Effector memory CD8-positive, alpha-beta T cell (primary cell): ENCODE data around the gene BRF1.
A peak's percentile ranks its signal among the peaks of the same experiment; 100 is the strongest.
"Not testable (repeated sequence)": the region's sequence is repeated elsewhere in the genome, so short reads cannot be mapped to it uniquely, and the experiment has no call there.

ENCODE experiments used
- ATAC-seq: fragments of 150-1000 bp; cut with Tn5 transposase; replicated peaks from 2 replicates; pipeline ENCODE4 v1.10.0; 2021; ENCODE audit warnings: mild to moderate bottlenecking, moderate library complexity
- DNase-seq, 3 experiments: peaks; one replicate each; pipeline ENCODE4 v3.0.0; 2021
- H3K27ac Mint-ChIP-seq, 2 donors: one replicate each; pipeline ENCODE4 v1.8.0; 2022; ENCODE audit warnings: mild to moderate bottlenecking in 2 of 2, mixed read lengths in 2 of 2, moderate library complexity in 2 of 2
- H3K27me3 Mint-ChIP-seq, 2 donors: one replicate each; pipeline ENCODE4 v1.8.0; 2022; ENCODE audit warnings: mixed read lengths in 2 of 2
- H3K36me3 Mint-ChIP-seq: one replicate; pipeline ENCODE4 v1.8.0; 2022; ENCODE audit warnings: mild to moderate bottlenecking, moderate library complexity, mixed read lengths; ENCODE audit not compliant: insufficient read depth
- H3K4me1 Mint-ChIP-seq, 2 donors: one replicate each; pipeline ENCODE4 v1.8.0; 2022; ENCODE audit warnings: low read depth in 2 of 2, mixed read lengths in 2 of 2
- H3K4me3 Mint-ChIP-seq, 2 donors: one replicate each; pipeline ENCODE4 v1.8.0; 2022; ENCODE audit warnings: mild to moderate bottlenecking in 2 of 2, mixed read lengths in 2 of 2, moderate library complexity in 2 of 2
- H3K9me3 Mint-ChIP-seq, 2 donors: one replicate each; pipeline ENCODE4 v1.8.0; 2022; ENCODE audit warnings: mixed read lengths in 2 of 2

BRF1 gene

DNA sequence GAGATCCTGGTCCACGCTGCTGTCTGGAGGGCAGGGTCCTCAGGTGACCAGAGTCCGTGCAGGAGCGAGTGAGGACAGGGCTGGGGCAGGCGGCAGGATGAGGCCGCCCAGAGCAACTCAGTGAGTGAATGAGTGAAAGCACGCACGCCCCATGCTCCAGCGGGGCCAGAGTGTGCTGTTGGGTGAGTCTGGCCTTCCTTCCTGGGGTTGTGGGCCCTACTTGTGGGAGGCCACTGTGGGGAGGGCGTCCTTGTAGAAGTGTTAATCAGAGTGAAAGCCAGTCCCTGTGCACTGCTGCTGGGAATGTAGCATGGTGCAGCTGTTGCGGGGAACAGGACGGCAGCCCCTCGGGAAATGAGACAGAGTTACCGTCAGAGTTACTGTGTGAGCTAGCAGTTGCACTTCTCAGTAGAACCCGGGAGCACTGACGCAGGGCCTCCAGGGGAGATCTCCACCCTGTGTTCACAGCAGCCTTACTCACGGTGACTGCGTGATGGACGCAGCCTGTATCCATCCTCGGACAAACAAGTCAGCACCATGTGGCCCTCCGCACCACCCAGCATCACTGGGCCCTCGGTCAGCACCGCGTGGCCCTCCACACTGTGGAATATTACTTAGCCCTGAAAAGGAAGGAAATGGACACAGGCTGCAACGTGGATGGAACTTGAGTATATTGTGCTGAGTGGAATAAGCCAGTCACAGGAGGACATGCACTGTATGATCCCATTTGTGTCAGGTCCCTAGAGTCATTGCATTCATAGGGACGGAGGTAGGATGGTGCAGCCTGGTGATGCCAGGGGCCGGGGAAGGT, 35.9 kb upstream of the BRF1 start:
- ATAC-seq (no peak), DNase-seq (no peak)
- Mint-ChIP-seq H3K27me3 (no peaks in the 10 kb centered on the region), H3K4me3 (no peak overlapping the region), H3K36me3 (peaks cover 12% of the 10 kb centered on the region), H3K4me1 (peaks cover 12% of the 10 kb centered on the region in 2 donors), H3K9me3 (no peaks in the 10 kb centered on the region), H3K27ac (no peak overlapping the region)

DNA sequence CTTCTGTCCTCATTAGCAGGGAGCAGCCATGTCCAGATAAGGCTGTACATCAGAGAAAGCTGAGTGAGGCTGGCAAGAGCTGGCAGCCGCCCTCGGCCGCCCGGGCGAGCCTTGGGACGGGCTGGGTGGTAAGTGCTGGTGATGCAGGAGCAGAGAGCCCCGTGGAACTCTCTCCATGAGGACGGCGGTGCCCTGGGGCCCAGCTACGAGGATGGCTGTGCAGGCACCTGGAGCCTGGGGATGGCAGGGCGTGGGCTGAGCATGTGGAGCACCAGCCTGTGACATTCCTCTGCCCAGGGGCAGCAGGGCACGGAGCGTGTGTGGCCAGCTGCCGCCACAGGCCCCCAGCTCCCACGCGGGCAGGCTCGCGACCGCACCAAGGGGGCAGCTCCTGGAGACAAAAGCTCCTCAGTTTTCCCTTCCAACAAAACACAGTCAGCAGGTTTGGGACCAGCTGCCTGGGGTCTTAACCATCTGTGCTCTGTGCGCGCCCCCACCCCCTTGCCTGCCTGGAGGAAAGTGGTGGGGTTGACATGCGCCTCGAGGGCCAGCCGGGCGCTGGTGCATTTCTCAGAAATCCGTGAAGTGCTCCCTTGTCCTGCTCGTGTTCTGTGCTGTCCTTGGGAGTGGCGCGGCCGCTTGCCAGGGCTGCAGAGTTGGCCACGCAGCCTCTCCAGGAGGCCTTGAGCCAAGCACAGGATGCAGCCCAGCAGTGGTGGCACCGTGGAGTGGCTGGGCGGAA, 35.1 kb upstream of the BRF1 start:
- DNase-seq: no peak
- H3K9me3 Mint-ChIP-seq: no peaks in the 10 kb centered on the region
- no peak for ATAC-seq

DNA sequence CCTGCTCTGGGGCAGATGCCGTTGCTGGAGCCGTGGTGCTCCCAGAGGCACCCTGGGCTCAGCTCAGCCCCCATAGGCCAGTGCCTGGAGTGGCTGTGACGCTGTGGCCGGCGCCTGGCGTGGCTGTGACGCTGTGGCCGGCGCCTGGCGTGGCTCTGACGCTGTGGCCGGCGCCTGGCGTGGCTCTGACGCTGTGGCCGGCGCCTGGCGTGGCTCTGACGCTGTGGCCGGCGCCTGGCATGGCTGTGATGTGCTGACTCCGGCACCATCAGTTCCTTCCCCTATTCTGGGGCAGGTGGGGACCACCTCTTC, 34.4 kb upstream of the BRF1 start:
- not testable (repeated sequence) for ATAC-seq, H3K27ac Mint-ChIP-seq, H3K9me3 Mint-ChIP-seq, H3K27me3 Mint-ChIP-seq, H3K4me3 Mint-ChIP-seq, DNase-seq
- peaks cover 12% of the 10 kb centered on the region for H3K36me3 Mint-ChIP-seq
- H3K4me1 Mint-ChIP-seq: peaks cover 20 to 25% of the 10 kb centered on the region in 2 donors

More for the DNA sequence above, 35.1 kb upstream of the BRF1 start:
- Mint-ChIP-seq H3K27me3 (no peaks in the 10 kb centered on the region), H3K4me3 (no peak overlapping the region), H3K36me3 (peaks cover 12% of the 10 kb centered on the region), H3K27ac (no peak overlapping the region), H3K4me1 (peaks cover 17 to 18% of the 10 kb centered on the region in 2 donors)

DNA sequence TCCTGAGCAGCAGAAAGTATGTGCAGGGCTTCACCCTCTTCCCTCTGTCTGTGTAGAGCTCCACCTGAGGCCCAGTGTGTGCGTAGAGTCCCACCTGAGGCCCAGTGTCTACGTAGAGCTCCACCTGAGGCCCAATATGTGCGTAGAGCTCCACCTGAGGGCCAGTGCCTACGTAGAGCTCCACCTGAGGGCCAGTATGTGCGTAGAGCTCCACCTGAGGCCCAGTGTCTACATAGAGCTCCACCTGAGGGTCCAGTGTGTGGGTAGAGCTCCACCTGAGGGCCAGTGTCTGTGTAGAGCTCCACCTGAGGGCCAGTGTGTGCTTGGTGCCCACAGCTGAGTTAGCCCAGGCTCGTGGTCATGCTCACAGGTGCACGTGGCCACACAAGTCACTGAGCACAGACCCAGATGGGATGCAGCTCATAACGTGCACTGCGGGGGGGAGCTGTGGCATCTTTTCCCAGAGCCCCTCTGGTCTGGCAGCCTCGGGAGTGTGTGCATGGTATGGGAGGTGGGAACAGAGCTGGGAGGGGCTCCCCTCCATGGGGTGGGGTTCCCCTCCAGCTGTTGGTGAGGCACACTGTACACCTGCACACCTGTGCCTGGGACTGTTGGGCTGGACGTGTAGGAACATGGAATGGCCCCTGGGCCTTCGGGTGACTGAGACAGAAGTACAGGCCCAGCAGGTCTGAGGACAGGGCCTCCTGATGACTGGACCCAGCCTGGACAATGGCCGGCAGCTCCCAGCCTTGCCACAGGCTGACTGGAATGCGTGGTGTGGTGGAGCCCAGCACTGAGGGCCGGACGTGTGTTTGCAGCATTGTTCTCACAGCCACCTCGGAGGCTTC, 33.8 kb upstream of the BRF1 start:
- Mint-ChIP-seq H3K27me3 (no peaks in the 10 kb centered on the region), H3K27ac (no peak overlapping the region), H3K4me1 (peaks cover 24 to 26% of the 10 kb centered on the region in 2 donors), H3K9me3 (no peaks in the 10 kb centered on the region), H3K36me3 (peaks cover 12% of the 10 kb centered on the region), H3K4me3 (no peak overlapping the region)
- no peak for DNase-seq
- no peak for ATAC-seq

DNA sequence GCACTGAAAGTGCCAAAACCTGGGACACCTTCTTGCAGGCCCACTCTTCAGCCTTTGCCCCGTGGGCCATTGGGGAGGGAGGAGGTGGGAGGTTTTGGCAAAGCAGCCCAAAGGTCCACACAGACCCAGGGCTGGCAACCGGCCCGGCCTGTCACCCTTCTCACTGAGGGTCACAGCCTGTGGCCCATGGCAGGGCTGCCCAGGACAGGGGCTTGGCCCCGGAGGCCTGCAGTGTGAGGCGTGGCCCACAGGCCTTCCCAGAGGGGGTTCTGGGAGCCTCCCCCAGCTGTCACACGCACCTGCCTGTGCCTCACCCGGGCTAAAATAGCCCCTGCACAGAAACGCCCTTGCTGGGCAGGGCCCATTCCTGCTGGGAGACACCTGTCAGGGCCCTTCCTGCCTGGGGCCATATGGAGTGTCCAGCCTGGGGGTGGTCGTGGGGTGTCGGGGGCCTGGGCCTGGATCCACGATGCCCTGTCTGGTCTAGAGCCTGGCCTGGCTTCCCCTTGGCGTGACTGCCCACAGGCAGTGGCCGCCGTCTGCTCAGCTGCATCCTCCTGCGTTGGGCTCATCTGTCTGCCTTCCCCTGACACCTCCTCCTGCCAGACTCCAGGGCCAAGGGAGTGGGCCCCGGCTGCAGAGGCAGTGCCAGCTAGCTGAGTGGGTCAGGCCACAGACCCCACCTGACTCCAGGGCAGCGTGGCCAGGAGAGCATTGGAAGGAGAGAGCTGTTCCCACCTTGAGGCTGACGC, 33.0 kb upstream of the BRF1 start:
- peaks cover 30% of the 10 kb centered on the region in 2 donors for H3K4me1 Mint-ChIP-seq
- H3K4me3 Mint-ChIP-seq: no peak overlapping the region
- peaks cover 16% of the 10 kb centered on the region for H3K36me3 Mint-ChIP-seq
- ATAC-seq (no peak), DNase-seq (no peak)
- H3K27ac Mint-ChIP-seq: no peak overlapping the region
- no peaks in the 10 kb centered on the region for H3K27me3 Mint-ChIP-seq
- H3K9me3 Mint-ChIP-seq: no peaks in the 10 kb centered on the region

DNA sequence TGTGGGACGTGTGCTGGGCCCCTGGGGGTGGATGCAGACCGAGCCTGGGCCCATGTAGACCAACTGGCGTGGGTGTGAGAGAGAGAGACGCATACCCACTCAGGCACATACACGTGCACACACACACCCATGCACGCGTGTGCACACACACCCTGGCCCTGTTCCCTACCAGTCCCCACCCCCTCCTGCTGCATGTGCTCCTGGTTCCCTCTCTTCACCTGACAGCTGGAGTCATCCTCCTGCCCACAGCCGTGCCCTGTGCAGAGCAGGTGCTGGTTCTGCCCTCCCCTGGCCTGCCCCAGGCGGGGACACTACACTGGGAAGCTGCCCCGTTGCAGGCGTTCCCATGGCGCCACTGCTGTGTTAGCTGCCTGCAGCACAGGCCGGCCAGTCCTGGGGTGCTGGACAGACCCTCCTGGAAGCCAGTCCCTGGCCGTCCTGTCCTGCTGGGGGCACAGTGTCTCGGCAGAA, 32.3 kb upstream of the BRF1 start:
- no peak overlapping the region for H3K4me3 Mint-ChIP-seq
- H3K27me3 Mint-ChIP-seq: no peaks in the 10 kb centered on the region
- DNase-seq (no peak), ATAC-seq (no peak)
- H3K4me1 Mint-ChIP-seq: peaks cover 29 to 32% of the 10 kb centered on the region in 2 donors
- peak overlapping the region in 1 of 2 donors; percentile 78 for H3K27ac Mint-ChIP-seq
- H3K9me3 Mint-ChIP-seq: no peaks in the 10 kb centered on the region
- H3K36me3 Mint-ChIP-seq: peaks cover 17% of the 10 kb centered on the region

DNA sequence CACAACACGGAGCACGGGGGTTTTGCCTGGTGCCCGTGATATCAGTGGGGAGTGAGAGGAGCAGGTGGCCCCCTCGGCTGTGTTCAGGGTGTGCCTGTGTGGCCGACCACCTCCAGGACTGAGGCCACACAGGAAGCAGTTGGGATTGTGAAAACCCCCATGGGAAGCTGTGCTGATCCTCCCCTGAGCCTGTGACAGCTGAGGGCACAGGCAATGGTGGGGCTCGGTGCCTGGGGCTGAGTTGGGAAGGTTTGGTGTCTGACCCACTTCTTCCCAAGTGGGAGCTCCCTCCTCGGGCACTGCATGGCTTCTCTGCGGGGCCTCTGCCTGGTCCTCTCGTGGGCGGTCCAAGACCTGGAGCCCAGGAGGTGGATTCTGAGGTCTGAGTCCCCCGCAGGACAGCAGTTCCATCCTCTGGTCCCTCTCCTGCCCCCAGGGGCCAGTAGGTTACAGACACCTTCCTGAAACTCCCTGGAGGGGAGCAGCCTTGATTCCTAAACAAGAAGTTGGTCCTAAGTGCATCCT, 31.6 kb upstream of the BRF1 start:
- H3K27ac Mint-ChIP-seq: no peak overlapping the region
- H3K9me3 Mint-ChIP-seq: no peaks in the 10 kb centered on the region
- H3K4me1 Mint-ChIP-seq: peaks cover 29 to 32% of the 10 kb centered on the region in 2 donors
- ATAC-seq (no peak), DNase-seq (no peak)
- H3K27me3 Mint-ChIP-seq: no peaks in the 10 kb centered on the region
- H3K36me3 Mint-ChIP-seq: peaks cover 17% of the 10 kb centered on the region
- H3K4me3 Mint-ChIP-seq: no peak overlapping the region

DNA sequence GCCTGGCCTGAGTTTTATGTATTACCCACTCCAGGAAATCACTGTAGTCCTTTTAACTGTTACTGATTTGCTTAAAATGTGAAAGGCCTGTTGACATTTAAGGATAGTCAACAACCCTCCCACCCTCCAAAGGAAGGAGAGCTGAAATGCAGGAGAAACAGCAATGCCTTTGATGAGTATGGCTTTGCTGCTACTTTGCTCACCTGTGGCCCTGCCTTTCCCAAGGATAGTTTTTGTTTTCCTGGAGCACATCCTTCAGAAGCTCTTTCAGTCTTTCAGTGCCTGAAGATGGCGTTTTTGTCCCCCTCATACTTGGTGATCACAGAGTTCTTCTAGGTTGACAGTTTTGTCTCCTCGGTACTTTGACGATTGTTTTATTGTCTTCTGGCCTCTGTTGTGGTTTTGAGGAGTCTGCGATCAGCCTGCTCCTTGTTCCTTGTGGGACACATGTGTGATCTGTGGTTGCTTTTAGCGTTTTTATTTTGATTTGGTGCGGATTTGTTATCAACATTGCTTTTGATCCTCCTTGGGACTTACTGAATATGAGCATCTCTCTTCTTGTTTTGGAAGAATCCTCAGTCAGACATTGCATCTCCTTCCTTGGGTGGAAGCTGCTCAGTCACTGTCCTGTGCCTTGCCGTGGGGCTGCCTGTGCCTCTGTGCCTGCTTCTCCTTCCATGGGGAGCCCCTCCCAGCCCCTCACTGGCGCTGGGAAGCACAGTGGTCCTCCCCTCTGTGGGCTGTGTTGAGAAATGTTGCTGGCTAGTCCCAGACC, 31.0 kb upstream of the BRF1 start:
- H3K36me3 Mint-ChIP-seq: peaks cover 17% of the 10 kb centered on the region
- DNase-seq (no peak), ATAC-seq (no peak)
- peaks cover 33 to 34% of the 10 kb centered on the region in 2 donors for H3K4me1 Mint-ChIP-seq
- no peak overlapping the region for H3K4me3 Mint-ChIP-seq
- no peaks in the 10 kb centered on the region for H3K27me3 Mint-ChIP-seq
- no peaks in the 10 kb centered on the region for H3K9me3 Mint-ChIP-seq
- peak overlapping the region in 1 of 2 donors; percentile 6 for H3K27ac Mint-ChIP-seq

DNA sequence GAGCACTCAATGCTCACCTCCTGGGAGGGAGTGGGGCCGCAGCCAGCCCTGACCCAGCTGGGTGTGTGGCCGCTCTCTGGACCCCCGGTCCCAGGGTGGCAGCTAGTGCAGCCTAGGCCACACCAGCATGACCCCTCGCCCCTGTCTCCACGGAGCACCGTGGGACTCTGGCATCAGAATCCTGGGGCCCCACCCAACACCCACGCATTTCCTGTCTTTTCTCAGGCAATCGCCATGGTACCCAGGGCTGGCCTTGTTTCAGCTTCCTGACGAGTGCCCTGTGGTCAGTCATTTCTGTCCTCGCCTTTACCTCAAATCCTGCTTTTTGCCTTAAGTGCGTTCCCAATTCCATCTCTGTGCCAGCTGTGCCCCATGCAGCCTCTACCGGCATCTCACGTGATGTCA, 29.7 kb upstream of the BRF1 start:
- no peak for DNase-seq
- Mint-ChIP-seq H3K36me3 (peaks cover 13% of the 10 kb centered on the region), H3K9me3 (no peaks in the 10 kb centered on the region), H3K27ac (peak overlapping the region in 1 of 2 donors; percentile 28), H3K27me3 (no peaks in the 10 kb centered on the region), H3K4me3 (no peak overlapping the region), H3K4me1 (peaks cover 33 to 34% of the 10 kb centered on the region in 2 donors)
- no peak for ATAC-seq

DNA sequence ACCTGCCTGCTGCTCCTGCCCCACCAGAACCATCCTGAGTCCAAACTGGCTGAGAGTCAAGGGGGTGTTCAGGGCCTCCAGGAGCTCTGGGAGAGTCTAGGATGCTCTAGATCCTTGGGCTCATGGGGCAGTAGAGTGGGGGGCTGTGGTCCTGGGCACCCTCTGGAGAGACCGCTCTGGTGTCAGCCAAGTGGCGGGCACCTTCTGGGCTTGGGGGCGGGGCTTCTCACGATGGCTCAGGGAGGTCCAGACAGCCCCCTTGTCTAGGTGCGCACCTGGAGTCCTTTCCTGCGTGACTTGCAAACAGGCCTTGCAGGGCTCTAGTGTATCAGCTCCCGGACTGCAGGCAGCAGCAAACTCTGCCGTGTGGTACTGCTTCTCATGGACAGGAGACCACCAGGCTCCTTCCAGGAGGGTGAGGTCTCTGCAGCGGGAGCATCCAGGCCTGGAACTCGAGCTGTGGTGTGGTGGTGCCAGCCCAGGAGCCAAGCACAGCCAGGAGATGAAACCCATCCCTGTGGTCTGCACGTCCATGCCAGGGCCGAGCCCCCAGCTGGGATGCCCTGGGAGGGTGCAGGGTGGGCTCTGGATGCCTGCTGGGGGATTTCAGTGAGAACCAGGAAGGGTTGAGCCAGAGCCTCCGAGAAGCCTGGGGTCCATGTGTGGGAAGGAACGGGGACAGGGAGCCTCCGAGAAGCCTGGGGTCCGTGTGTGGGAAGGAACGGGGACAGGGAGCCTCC, 28.8 kb upstream of the BRF1 start:
- H3K4me3 Mint-ChIP-seq: no peak overlapping the region
- peaks cover 33 to 34% of the 10 kb centered on the region in 2 donors for H3K4me1 Mint-ChIP-seq
- H3K9me3 Mint-ChIP-seq: no peaks in the 10 kb centered on the region
- DNase-seq (no peak), ATAC-seq (no peak)
- peaks cover 13% of the 10 kb centered on the region for H3K36me3 Mint-ChIP-seq
- no peaks in the 10 kb centered on the region for H3K27me3 Mint-ChIP-seq
- peak overlapping the region in 1 of 2 donors; percentile 28 for H3K27ac Mint-ChIP-seq

DNA sequence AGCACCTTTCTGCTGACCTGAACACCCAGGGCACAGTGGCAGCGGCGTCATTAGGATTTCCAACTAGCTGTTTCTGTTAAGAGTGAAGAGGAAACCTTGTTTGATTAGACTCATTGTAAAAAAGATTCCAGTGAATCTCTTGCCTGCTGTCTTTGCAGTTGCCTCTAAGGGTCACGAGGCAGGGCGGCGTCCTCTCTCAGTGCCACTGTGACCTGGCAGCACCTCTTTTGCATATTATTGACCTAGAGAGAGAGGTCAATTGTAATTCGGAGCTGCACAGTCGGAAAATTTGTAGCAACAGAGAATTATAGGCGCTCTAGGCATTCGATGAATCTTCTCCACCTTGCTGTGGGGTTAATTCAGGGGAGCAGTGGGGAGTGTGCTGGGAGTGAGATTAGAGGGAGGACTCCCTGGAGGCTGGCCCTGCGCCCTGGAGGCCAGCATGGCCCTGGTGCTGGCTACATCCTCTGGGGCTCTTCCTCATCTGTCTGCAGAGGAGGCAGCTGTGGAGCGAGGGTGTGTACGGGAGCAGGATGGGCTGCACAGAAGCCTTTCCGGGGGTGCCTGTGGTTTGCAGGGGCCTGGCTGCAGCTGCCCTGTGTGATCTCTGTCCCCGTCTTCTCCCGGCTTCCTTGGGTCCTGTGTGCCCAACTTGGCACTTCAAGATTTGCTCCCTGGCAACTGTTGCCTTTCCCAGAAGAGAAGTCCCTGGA, 28.0 kb upstream of the BRF1 start:
- DNase-seq (no peak), ATAC-seq (no peak)
- Mint-ChIP-seq H3K4me1 (peaks cover 33 to 41% of the 10 kb centered on the region in 2 donors), H3K27me3 (no peaks in the 10 kb centered on the region), H3K27ac (peak overlapping the region; percentile 28 to 78), H3K4me3 (no peak overlapping the region), H3K36me3 (peaks cover 13% of the 10 kb centered on the region), H3K9me3 (no peaks in the 10 kb centered on the region)
